Ascending aorta (tissue), 2 donors: ENCODE data around the gene SERGEF. TPM values are rescaled to one million over a fixed set of nuclear protein-coding genes. Genes with fewer than 3 reads are reported as not detected.

ENCODE experiments used
- DNase-seq, 2 donors: peaks; one replicate each; pipeline ENCODE4 v3.0.0-alpha.2; 2019; ENCODE audit warnings: low spot score in 2 of 2
- H3K27ac ChIP-seq, 2 donors: fragments of 200-600 bp; sonication (generic); one replicate each; pipeline ENCODE4 v1.5.1; 2016 to 2017; ENCODE audit warnings: mild to moderate bottlenecking in 1 of 2
- H3K27me3 ChIP-seq: fragments of 200-600 bp; sonication (generic); one replicate; pipeline ENCODE4 v1.5.1; 2017
- H3K36me3 ChIP-seq, 2 donors: fragments of 200-600 bp; sonication (generic); one replicate each; pipeline ENCODE4 v1.5.1; 2016
- H3K4me1 ChIP-seq, 2 donors: fragments of 200-600 bp; sonication (generic); one replicate each; pipeline ENCODE4 v1.5.1; 2016 to 2017; ENCODE audit warnings: mild to moderate bottlenecking in 1 of 2
- H3K4me3 ChIP-seq, 2 donors: fragments of 200-600 bp; sonication (generic); one replicate each; pipeline ENCODE4 v1.5.1; 2016 to 2017; ENCODE audit warnings: mild to moderate bottlenecking in 1 of 2
- H3K9me3 ChIP-seq, 2 donors: fragments of 200-600 bp; sonication (generic); one replicate each; pipeline ENCODE4 v1.5.1; 2016
- CTCF ChIP-seq, 3 experiments: fragments of 200-600 bp in 2 of 3; fragments of 450-650 bp in 1 of 3; sonication (generic) in 2 of 3; IDR thresholded peaks; one replicate each; pipeline ENCODE4 v1.5.1; 2016 to 2019; ENCODE audit warnings: antibody characterized with exemption in 3 of 3, mild to moderate bottlenecking in 1 of 3, moderate library complexity in 1 of 3
- intact Hi-C: fragments of 100-400 bp; cut with DNase I; formaldehyde crosslinking; loops from one replicate; pipeline ENCODE4 v1.15.1; 2023
- total RNA-seq: library from RNA; depleted of rRNA; stranded (reverse); fragments of >200 nt; gene quantifications from one replicate; pipeline ENCODE4 v1.1.0, GENCODE V29; 2016

The SERGEF gene
- total RNA-seq, 1 donor from 2014 or later, result 13.6 TPM

- no peaks in the 10 kb centered on the region for H3K36me3 ChIP-seq
- intact Hi-C loops, result no loop called here
- no peaks in the 10 kb centered on the region for H3K27me3 ChIP-seq
- DNase-seq, result no peak
- TF ChIP-seq CTCF (IDR thresholded peaks at IDR 0.05), result no peak
- no peak overlapping the region for H3K27ac ChIP-seq
- H3K9me3 ChIP-seq, result no peaks in the 10 kb centered on the region
- no peak overlapping the region for H3K4me3 ChIP-seq
- no peaks in the 10 kb centered on the region for H3K4me1 ChIP-seq
Measured at GRCh38 chr11:17838102-17838501, 174.7 kb downstream of the SERGEF start.

- Histone ChIP-seq H3K9me3 (no peaks in the 10 kb centered on the region), H3K4me1 (peaks cover 0 to 6% of the 10 kb centered on the region in 2 donors), H3K36me3 (no peaks in the 10 kb centered on the region), H3K27me3 (no peaks in the 10 kb centered on the region), H3K4me3 (no peak overlapping the region), H3K27ac (no peak overlapping the region)
- TF ChIP-seq CTCF (IDR thresholded peaks at IDR 0.05), result no peak
- no peak for DNase-seq
- intact Hi-C loops, result no loop called here
Measured at GRCh38 chr11:17831883-17832282, 181.0 kb downstream of the SERGEF start.

GRCh38 chr11:17831228-17831627 lies 181.6 kb downstream of the SERGEF start:
- intact Hi-C loops, result no loop called here
- TF ChIP-seq CTCF (IDR thresholded peaks at IDR 0.05), result no peak
- Histone ChIP-seq H3K27me3 (no peaks in the 10 kb centered on the region), H3K36me3 (no peaks in the 10 kb centered on the region), H3K4me3 (no peak overlapping the region), H3K27ac (no peak overlapping the region), H3K9me3 (no peaks in the 10 kb centered on the region), H3K4me1 (peaks cover 0 to 6% of the 10 kb centered on the region in 2 donors)
- no peak for DNase-seq

GRCh38 chr11:17828311-17828751 lies 184.5 kb downstream of the SERGEF start:
- Histone ChIP-seq H3K27ac (peak overlapping the region; percentile 6 to 52), H3K4me3 (no peak overlapping the region), H3K4me1 (peaks cover 0 to 6% of the 10 kb centered on the region in 2 donors), H3K27me3 (no peaks in the 10 kb centered on the region), H3K36me3 (no peaks in the 10 kb centered on the region), H3K9me3 (no peaks in the 10 kb centered on the region)
- intact Hi-C loops, result no loop called here
- DNase-seq, result peak in 1 of 2 donors; percentile 74
- no peak for TF ChIP-seq CTCF (IDR thresholded peaks at IDR 0.05)

- H3K4me1 ChIP-seq, result peaks cover 0 to 13% of the 10 kb centered on the region in 2 donors
- H3K27ac ChIP-seq, result no peak overlapping the region
- intact Hi-C loops, result no loop called here
- H3K36me3 ChIP-seq, result no peaks in the 10 kb centered on the region
- no peak for TF ChIP-seq CTCF (IDR thresholded peaks at IDR 0.05)
- no peak overlapping the region for H3K4me3 ChIP-seq
- H3K27me3 ChIP-seq, result no peaks in the 10 kb centered on the region
- no peaks in the 10 kb centered on the region for H3K9me3 ChIP-seq
- DNase-seq, result no peak
Measured at GRCh38 chr11:17827006-17827405, 185.8 kb downstream of the SERGEF start.

GRCh38 chr11:17822401-17822781 lies 190.5 kb downstream of the SERGEF start:
- H3K27ac ChIP-seq, result peak overlapping the region in 1 of 2 donors; percentile 2
- TF ChIP-seq CTCF (IDR thresholded peaks at IDR 0.05), result no peak
- no peak for DNase-seq
- H3K9me3 ChIP-seq, result no peaks in the 10 kb centered on the region
- no peak overlapping the region for H3K4me3 ChIP-seq
- H3K36me3 ChIP-seq, result no peaks in the 10 kb centered on the region
- H3K27me3 ChIP-seq, result no peaks in the 10 kb centered on the region
- intact Hi-C loops, result no loop called here
- peaks cover 0 to 14% of the 10 kb centered on the region in 2 donors for H3K4me1 ChIP-seq
